GM12875 (cell line): Measurements from ENCODE around the gene TBR1.

ENCODE experiments used
- H3K4me3 ChIP-seq: one replicate; pipeline ENCODE4 v1.5.1; 2011; ENCODE audit warnings: low read depth, low read length, control low read depth
- CTCF ChIP-seq: IDR thresholded peaks from 2 replicates; pipeline ENCODE4 v1.5.1; 2011; ENCODE audit warnings: low read depth, mild to moderate bottlenecking, control low read depth, inconsistent platforms, low read length, moderate library complexity, borderline replicate concordance; ENCODE audit not compliant: insufficient read depth

TBR1 gene

GRCh38 chr2:161414042-161415033 is 1.8 kb upstream of the TBR1 start:
- TF ChIP-seq CTCF, result 0 out of 2 replicates have a peak, but pooled peaks have one; percentile 1
- peak overlapping the region; percentile 41 for H3K4me3 ChIP-seq

- no peak overlapping the region for H3K4me3 ChIP-seq
Observed at GRCh38 chr2:161415034-161415986, 787 bp upstream of the TBR1 start.

GRCh38 chr2:161416708-161417437 is 776 bp downstream of the TBR1 start:
- H3K4me3 ChIP-seq, result no peak overlapping the region

More at GRCh38 chr2:161415034-161415986, 787 bp upstream of the TBR1 start:
- no peak for TF ChIP-seq CTCF

GRCh38 chr2:161417438-161418274 is 1.6 kb downstream of the TBR1 start:
- H3K4me3 ChIP-seq, result no peak overlapping the region
- TF ChIP-seq CTCF, result no peak

More at GRCh38 chr2:161416708-161417437, 776 bp downstream of the TBR1 start:
- TF ChIP-seq CTCF, result no peak

GRCh38 chr2:161418275-161418714 is 2.2 kb downstream of the TBR1 start:
- no peak overlapping the region for H3K4me3 ChIP-seq
- TF ChIP-seq CTCF, result no peak
